ENCODE data around the gene ATP13A2. TPM values are rescaled to one million over a fixed set of nuclear protein-coding genes. Genes with fewer than 3 reads are reported as not detected.

Gene ATP13A2
- total RNA-seq, 1 donor from 2014 or later, result 42.1 TPM

DNA sequence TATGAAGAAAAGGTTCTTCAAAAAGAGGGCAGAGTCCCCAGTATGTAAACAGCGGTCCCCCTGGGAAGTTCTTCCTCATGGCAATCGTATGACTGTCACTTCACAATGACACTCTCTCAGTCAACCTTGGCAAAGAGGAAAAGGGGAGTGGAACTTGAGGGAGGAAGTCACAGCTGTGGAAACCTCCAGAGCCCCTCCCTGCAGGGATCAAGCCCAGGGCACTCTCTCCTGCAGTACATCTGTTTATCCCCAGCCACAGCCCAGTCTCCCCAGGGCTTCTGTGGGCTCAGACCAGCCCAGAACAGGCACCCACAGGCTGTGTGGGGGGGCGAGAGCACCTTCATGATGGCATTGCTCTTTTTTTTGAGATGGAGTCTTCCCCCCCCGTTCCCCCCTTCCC lies 2.0 kb downstream of the ATP13A2 start:
- no peak for DNase-seq
- no peak overlapping the region for H3K27ac ChIP-seq
- peaks cover 27% of the 10 kb centered on the region for H3K4me1 ChIP-seq
- ATAC-seq, result peak; percentile 39
- no peak for TF ChIP-seq CTCF (IDR thresholded peaks at IDR 0.05)
- peaks cover 7% of the 10 kb centered on the region for H3K36me3 ChIP-seq
- intact Hi-C loops (cut with DNase I), result no loop called here
- H3K27me3 ChIP-seq, result no peaks in the 10 kb centered on the region
- H3K9me3 ChIP-seq, result no peaks in the 10 kb centered on the region
- no peak overlapping the region for H3K4me3 ChIP-seq

GRCh38 chr1:17008208-17008855 lies 3.4 kb downstream of the ATP13A2 start:
- no peak overlapping the region for H3K27ac ChIP-seq
- ATAC-seq (no peak), DNase-seq (no peak)
- peaks cover 18% of the 10 kb centered on the region for H3K36me3 ChIP-seq
- no peak overlapping the region for H3K4me3 ChIP-seq
- intact Hi-C loops (cut with DNase I), result no loop called here
- H3K27me3 ChIP-seq, result no peaks in the 10 kb centered on the region
- TF ChIP-seq CTCF (IDR thresholded peaks at IDR 0.05), result no peak
- no peaks in the 10 kb centered on the region for H3K9me3 ChIP-seq
- peaks cover 27% of the 10 kb centered on the region for H3K4me1 ChIP-seq

GRCh38 chr1:17007121-17007520 lies 4.6 kb downstream of the ATP13A2 start:
- intact Hi-C loops (cut with DNase I), result no loop called here
- Histone ChIP-seq H3K4me3 (no peak overlapping the region), H3K27me3 (no peaks in the 10 kb centered on the region), H3K36me3 (peaks cover 29% of the 10 kb centered on the region), H3K4me1 (peaks cover 23% of the 10 kb centered on the region), H3K9me3 (no peaks in the 10 kb centered on the region), H3K27ac (no peak overlapping the region)
- TF ChIP-seq CTCF (IDR thresholded peaks at IDR 0.05), result no peak
- DNase-seq (no peak), ATAC-seq (no peak)

DNA sequence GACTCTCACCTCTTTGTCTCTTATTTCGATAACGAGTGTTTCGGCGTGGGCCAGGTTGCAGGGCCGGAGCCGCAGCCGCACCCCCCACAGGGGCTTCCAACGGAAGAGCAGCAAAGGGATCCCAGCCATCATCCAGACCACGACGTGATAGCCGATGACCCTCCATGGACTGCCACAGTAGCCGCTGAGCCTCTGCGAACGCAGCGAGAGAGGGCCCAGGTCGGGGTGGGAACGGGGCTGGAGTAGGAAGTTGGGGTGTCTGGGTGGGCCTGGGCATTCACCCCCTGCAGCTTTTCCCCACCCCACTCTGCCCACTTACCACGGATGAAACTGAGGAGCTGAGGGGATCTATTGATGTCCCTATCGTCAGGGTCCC lies 6.4 kb downstream of the ATP13A2 start:
- no peak overlapping the region for H3K27ac ChIP-seq
- peaks cover 43% of the 10 kb centered on the region for H3K36me3 ChIP-seq
- intact Hi-C loops (cut with DNase I), result no loop called here
- H3K9me3 ChIP-seq, result no peaks in the 10 kb centered on the region
- ATAC-seq (no peak), DNase-seq (no peak)
- peaks cover 13% of the 10 kb centered on the region for H3K4me1 ChIP-seq
- no peak for TF ChIP-seq CTCF (IDR thresholded peaks at IDR 0.05)
- H3K4me3 ChIP-seq, result no peak overlapping the region
- no peaks in the 10 kb centered on the region for H3K27me3 ChIP-seq

GRCh38 chr1:17004466-17005364 lies 7.0 kb downstream of the ATP13A2 start:
- no peak for DNase-seq
- intact Hi-C loops (cut with DNase I), result no loop called here
- Histone ChIP-seq H3K27ac (no peak overlapping the region), H3K27me3 (no peaks in the 10 kb centered on the region), H3K36me3 (peaks cover 43% of the 10 kb centered on the region), H3K4me3 (no peak overlapping the region), H3K4me1 (peaks cover 6% of the 10 kb centered on the region), H3K9me3 (no peaks in the 10 kb centered on the region)
- TF ChIP-seq CTCF (IDR thresholded peaks at IDR 0.05), result no peak
- ATAC-seq, result no peak
